ENCODE data around the gene CDC14B. TPM values are rescaled to one million over a fixed set of nuclear protein-coding genes. Genes with fewer than 3 reads are reported as not detected.

Gene CDC14B
- total RNA-seq, 2 donors from 2014 or later, result 18.4 to 19.2 TPM

DNA sequence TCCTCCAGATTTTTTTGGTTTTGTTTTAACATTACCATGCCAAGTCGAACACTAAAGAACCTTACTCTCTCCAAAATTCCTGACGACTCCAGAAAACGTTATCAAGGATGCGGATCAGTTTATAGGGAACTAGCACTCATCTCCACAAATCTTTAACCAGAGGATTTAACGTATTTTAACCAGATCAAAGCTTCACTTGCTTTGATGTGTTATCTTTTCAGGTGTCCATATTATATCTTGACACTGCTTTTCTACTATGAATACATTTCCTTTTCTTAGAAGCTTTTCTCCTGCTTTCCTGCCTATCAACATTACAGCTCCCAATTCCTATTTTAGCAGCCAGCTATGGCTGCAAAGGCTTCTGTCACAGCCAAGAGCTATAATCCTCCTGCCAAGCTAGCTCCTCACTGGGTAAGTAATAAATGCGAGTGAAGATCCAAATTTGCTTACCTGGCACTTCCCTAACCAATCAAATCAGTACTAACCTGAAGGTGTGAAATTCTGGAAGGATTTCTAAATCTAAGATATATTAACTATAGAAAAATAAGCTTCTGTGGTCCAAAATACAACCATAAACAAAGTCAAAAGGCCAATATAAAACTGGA lies 60.2 kb downstream of the CDC14B start:
- TF ChIP-seq CTCF (IDR thresholded peaks at IDR 0.05), result no peak

GRCh38 chr9:96557921-96558320 lies 61.7 kb downstream of the CDC14B start:
- TF ChIP-seq CTCF (IDR thresholded peaks at IDR 0.05), result no peak
- H3K4me1 ChIP-seq, result peaks cover 0 to 23% of the 10 kb centered on the region in 2 donors
- no peaks in the 10 kb centered on the region for H3K9me3 ChIP-seq
- DNase-seq (ENCODE audit: low spot score), result no peak
- no peak overlapping the region for H3K27ac ChIP-seq
- no peak overlapping the region for H3K4me3 ChIP-seq
- H3K36me3 ChIP-seq, result no peaks in the 10 kb centered on the region
- H3K27me3 ChIP-seq, result no peaks in the 10 kb centered on the region

More for the DNA sequence above, 60.2 kb downstream of the CDC14B start:
- H3K36me3 ChIP-seq, result no peaks in the 10 kb centered on the region
- peaks cover 0 to 23% of the 10 kb centered on the region in 2 donors for H3K4me1 ChIP-seq
- H3K27ac ChIP-seq, result peak overlapping the region; percentile 24 to 33
- H3K9me3 ChIP-seq, result no peaks in the 10 kb centered on the region
- no peak overlapping the region for H3K4me3 ChIP-seq
- H3K27me3 ChIP-seq, result no peaks in the 10 kb centered on the region
- DNase-seq (ENCODE audit: low spot score), result no peak

DNA sequence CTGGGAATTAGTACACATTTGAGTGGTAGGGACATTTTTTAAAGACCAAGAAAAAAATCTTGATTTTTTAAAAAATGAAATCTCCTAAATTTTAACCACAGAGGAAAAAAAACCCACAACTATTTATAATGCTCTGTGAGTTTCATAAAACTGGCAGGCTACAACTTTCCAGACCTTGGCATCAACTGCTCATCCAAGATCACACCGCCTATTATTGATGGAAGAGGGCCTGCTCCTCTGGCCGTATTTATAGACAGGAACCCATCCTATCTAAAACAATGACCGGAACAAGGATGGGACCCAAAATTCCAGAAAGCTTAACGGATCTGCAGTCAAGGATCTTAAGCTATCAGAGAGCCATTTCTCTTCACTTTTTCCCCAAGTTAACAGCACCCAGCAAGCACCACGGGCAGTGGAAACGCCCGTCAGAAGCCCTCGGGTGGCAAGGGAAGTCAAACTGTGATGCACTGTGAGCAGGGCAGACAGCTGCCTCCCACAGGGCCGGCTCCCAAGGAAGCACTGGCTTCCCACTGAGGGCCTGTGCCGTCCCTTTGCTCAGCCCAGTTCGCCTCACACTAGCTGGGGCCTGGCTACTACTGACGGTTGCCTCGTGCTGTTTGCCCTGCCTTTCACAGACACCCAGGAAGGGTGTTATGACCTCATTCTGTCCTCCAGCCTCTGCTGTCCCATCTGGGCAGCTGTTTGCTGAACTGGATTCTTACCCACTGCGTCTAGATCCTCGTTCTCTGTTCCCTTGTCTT lies 62.8 kb downstream of the CDC14B start:
- no peaks in the 10 kb centered on the region for H3K9me3 ChIP-seq
- no peaks in the 10 kb centered on the region for H3K27me3 ChIP-seq
- H3K4me3 ChIP-seq, result no peak overlapping the region
- no peak for DNase-seq (ENCODE audit: low spot score)
- TF ChIP-seq CTCF (IDR thresholded peaks at IDR 0.05), result no peak
- H3K36me3 ChIP-seq, result no peaks in the 10 kb centered on the region
- peaks cover 0 to 23% of the 10 kb centered on the region in 2 donors for H3K4me1 ChIP-seq
- peak overlapping the region; percentile 53 to 59 for H3K27ac ChIP-seq

DNA sequence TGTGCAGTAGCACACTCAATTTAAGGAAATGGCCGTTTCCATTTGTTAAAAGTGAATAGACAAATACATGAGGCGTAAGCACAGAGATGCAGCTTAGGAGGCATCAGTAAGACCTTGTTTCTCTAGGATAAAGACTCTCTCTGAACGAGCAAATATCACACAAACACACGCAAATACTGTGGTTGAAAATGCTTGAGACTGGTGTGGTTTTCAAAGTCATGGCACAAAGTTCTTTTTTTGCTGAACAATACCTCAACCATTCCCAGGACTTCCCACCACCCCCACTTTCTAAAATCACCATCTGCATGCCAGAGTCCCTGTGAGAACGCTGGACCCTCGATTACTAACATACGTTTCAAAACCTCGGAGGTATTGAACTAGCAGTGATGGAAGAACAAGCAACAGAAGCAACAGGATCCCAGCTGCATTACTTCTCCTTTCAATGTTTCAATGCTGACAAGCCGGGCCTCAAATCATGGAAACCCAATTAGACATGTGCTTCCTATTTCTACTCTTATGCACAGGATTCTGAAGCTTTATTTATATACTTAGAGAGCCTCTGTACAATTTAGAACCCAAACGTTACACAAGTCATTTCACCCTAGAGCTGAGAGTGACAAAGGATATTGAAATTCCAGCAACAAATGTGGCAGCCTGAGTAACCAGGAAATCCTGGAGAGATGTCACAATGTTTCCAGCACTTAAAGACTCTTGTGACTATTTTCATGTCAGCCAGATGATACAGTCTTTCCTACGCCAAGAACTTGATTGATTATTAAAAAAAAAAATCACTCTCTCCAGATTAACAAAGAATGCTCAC lies 63.9 kb downstream of the CDC14B start:
- Histone ChIP-seq H3K27ac (peak overlapping the region; percentile 35 to 59), H3K36me3 (no peaks in the 10 kb centered on the region), H3K9me3 (no peaks in the 10 kb centered on the region), H3K4me1 (peaks cover 0 to 23% of the 10 kb centered on the region in 2 donors), H3K27me3 (no peaks in the 10 kb centered on the region), H3K4me3 (no peak overlapping the region)
- TF ChIP-seq CTCF (IDR thresholded peaks at IDR 0.05), result no peak
- no peak for DNase-seq (ENCODE audit: low spot score)

GRCh38 chr9:96554801-96555566 lies 64.7 kb downstream of the CDC14B start:
- no peak overlapping the region for H3K4me3 ChIP-seq
- H3K9me3 ChIP-seq, result no peaks in the 10 kb centered on the region
- H3K36me3 ChIP-seq, result no peaks in the 10 kb centered on the region
- no peaks in the 10 kb centered on the region for H3K27me3 ChIP-seq
- DNase-seq (ENCODE audit: low spot score), result no peak
- TF ChIP-seq CTCF (IDR thresholded peaks at IDR 0.05), result no peak
- H3K4me1 ChIP-seq, result peaks cover 0 to 23% of the 10 kb centered on the region in 2 donors
- no peak overlapping the region for H3K27ac ChIP-seq

Data from right atrium auricular region (tissue), 2 donors.